Uterus (tissue), 2 donors: ENCODE results near the gene DNHD1.

Experiments
- CTCF ChIP-seq, 4 experiments: fragments of 200-600 bp in 2 of 4; fragments of 450-650 bp in 2 of 4; sonication (generic) in 2 of 4; IDR thresholded peaks; one replicate each; pipeline ENCODE4 v1.5.1; 2016 to 2019; ENCODE audit warnings: antibody characterized with exemption in 4 of 4, mild to moderate bottlenecking in 2 of 4, moderate library complexity in 1 of 4
- POLR2A ChIP-seq, 2 donors: fragments of 450-650 bp; IDR thresholded peaks; one replicate each; pipeline ENCODE4 v1.6.1; 2016; ENCODE audit warnings: antibody characterized with exemption in 2 of 2, mild to moderate bottlenecking in 1 of 2, moderate library complexity in 1 of 2

- TF ChIP-seq CTCF (IDR thresholded peaks at IDR 0.05) = no peak
- TF ChIP-seq POLR2A (IDR thresholded peaks at IDR 0.05) = no peak
These were observed 43.9 kb upstream of the DNHD1 start for GRCh38 chr11:6453152-6453551.
